Panc1 (cell line): ENCODE data around the gene CLMN. TPM values are rescaled to one million over a fixed set of nuclear protein-coding genes. Genes with fewer than 3 reads are reported as not detected.

ENCODE experiments used
- ATAC-seq: fragments of 200-7000 bp; cut with Tn5 transposase; 2 replicates; pipeline ENCODE4 v1.9.1; 2020; ENCODE audit warnings: mild to moderate bottlenecking, moderate library complexity
- BruUV-seq: library from RNA; stranded (reverse); fragments of 400-500 nt; replicated peaks from 2 replicates; lab custom pipeline; 2021; lab: Mats Ljungman, UMichigan
- CTCF ChIA-PET: fragments of 300-600 bp; sonication (Branson Sonifier 250); formaldehyde crosslinking; loops from one replicate; lab custom pipeline; 2022; ENCODE audit warnings: antibody characterized with exemption; lab: Charles Lee
- POLR2A ChIA-PET: fragments of 300-600 bp; sonication (Branson Sonifier 250); formaldehyde crosslinking; loops from one replicate; lab custom pipeline; 2022; ENCODE audit warnings: antibody characterized with exemption; lab: Charles Lee
- DNase-seq: peaks from one replicate; pipeline ENCODE4 v3.0.0-alpha.2; 2010; ENCODE audit warnings: low read depth, low spot score
- H3K27ac ChIP-seq: 2 replicates; pipeline ENCODE4 v1.5.1; 2011; ENCODE audit warnings: mild to moderate bottlenecking, low read length, inconsistent platforms
- H3K27me3 ChIP-seq: fragments of 200-500 bp; sonication (Bioruptor generic); 2 replicates; pipeline ENCODE4 v1.6.0; 2014; ENCODE audit warnings: low read length, inconsistent platforms; ENCODE audit not compliant: control insufficient read depth, insufficient read depth
- H3K36me3 ChIP-seq: fragments of 200-500 bp; sonication (Bioruptor generic); 2 replicates; pipeline ENCODE4 v1.5.1; 2014; ENCODE audit warnings: inconsistent platforms, mild to moderate bottlenecking, low read length, moderate library complexity; ENCODE audit not compliant: control insufficient read depth, insufficient read depth
- H3K4me1 ChIP-seq: 2 replicates; pipeline ENCODE4 v1.5.1; 2011; ENCODE audit warnings: inconsistent platforms, mild to moderate bottlenecking, low read length, moderate library complexity; ENCODE audit not compliant: control insufficient read depth, insufficient read depth
- H3K4me3 ChIP-seq, 2 experiments: 2 replicates each; pipeline ENCODE4 v1.5.1; 2011 to 2012; ENCODE audit warnings: low read depth in 2 of 2, low read length in 2 of 2, mild to moderate bottlenecking in 2 of 2, inconsistent platforms in 1 of 2, moderate library complexity in 1 of 2
- H3K9me3 ChIP-seq: fragments of 200-500 bp; sonication (Bioruptor generic); 2 replicates; pipeline ENCODE4 v1.5.1; 2014; ENCODE audit warnings: low read depth, mild to moderate bottlenecking, inconsistent platforms, low read length, moderate library complexity; ENCODE audit not compliant: control insufficient read depth, insufficient read depth
- CTCF ChIP-seq: fragments of 450-650 bp; IDR thresholded peaks from 2 replicates; pipeline ENCODE4 v1.5.1; 2017; ENCODE audit warnings: mild to moderate bottlenecking
- POLR2AphosphoS5 ChIP-seq: IDR thresholded peaks from 2 replicates; pipeline ENCODE4 v1.6.1; 2012; ENCODE audit warnings: mild to moderate bottlenecking, low read depth, low read length, moderate library complexity
- REST ChIP-seq, 2 experiments: IDR thresholded peaks; 2 replicates each; pipeline ENCODE4 v1.6.1; 2011 to 2012; ENCODE audit warnings: low read depth in 2 of 2, control low read depth in 1 of 2, low read length in 1 of 2, mild to moderate bottlenecking in 1 of 2, moderate library complexity in 1 of 2; ENCODE audit not compliant: insufficient read depth in 1 of 2
- SIN3A ChIP-seq: IDR thresholded peaks from 2 replicates; pipeline ENCODE4 v1.6.1; 2012; ENCODE audit warnings: low read depth, mild to moderate bottlenecking, low read length, moderate library complexity, borderline replicate concordance; ENCODE audit not compliant: insufficient read depth
- TCF7L2 ChIP-seq: IDR thresholded peaks from 2 replicates; pipeline ENCODE4 v1.6.1; 2011; ENCODE audit warnings: mild to moderate bottlenecking, low read depth, low read length, inconsistent platforms
- in situ Hi-C: cut with HindIII; loops from 2 replicates; pipeline ENCODE4 v1.10.0; 2016; ENCODE audit warnings: low sequenced_read_pairs, low pct_unique_long_range_greater_than_20kb
- intact Hi-C: fragments of 100-400 bp; cut with micrococcal nuclease; formaldehyde crosslinking; loops from one replicate; pipeline ENCODE4 v1.10.0; 2022; ENCODE audit not compliant: unreplicated experiment
- total RNA-seq: library from RNA; stranded (reverse); gene quantifications from one replicate; pipeline ENCODE4 v1.2.1, GENCODE V29; 2021; ENCODE audit not compliant: unreplicated experiment

Gene CLMN
- total RNA-seq, 1 experiment from 2014 or later, result 34.9 TPM

GRCh38 chr14:95341115-95341514, 21.4 kb upstream of the CLMN start:
- TF ChIP-seq SIN3A (no peak), REST (IDR thresholded peaks at IDR 0.05; ENCODE audit: insufficient read depth in 1 of 2, low read depth in 2 of 2, low read length in 1 of 2) (no peak), TCF7L2 (no peak), POLR2AphosphoS5 (no peak), CTCF (no peak)
- Histone ChIP-seq H3K27ac (no peak overlapping the region), H3K4me1 (no peaks in the 10 kb centered on the region), H3K36me3 (no peaks in the 10 kb centered on the region), H3K9me3 (no peaks in the 10 kb centered on the region), H3K27me3 (no peaks in the 10 kb centered on the region), H3K4me3 (no peak overlapping the region)
- BruUV-seq, result no TSS peak
- DNase-seq (no peak), ATAC-seq (no peak)
- in situ Hi-C loops, result no loop called here
- ChIA-PET CTCF (no interaction called here), POLR2A (no interaction called here)
- intact Hi-C loops, result no loop called here

GRCh38 chr14:95340201-95340697, 20.5 kb upstream of the CLMN start:
- DNase-seq, result no peak
- no peaks in the 10 kb centered on the region for H3K9me3 ChIP-seq
- no peaks in the 10 kb centered on the region for H3K36me3 ChIP-seq
- POLR2A ChIA-PET, result no interaction called here
- no peaks in the 10 kb centered on the region for H3K4me1 ChIP-seq
- CTCF ChIA-PET, result no interaction called here
- ATAC-seq, result no peak
- intact Hi-C loops (no loop called here), in situ Hi-C loops (no loop called here)
- no TSS peak for BruUV-seq
- H3K27me3 ChIP-seq, result no peaks in the 10 kb centered on the region
- H3K4me3 ChIP-seq, result no peak overlapping the region
- TF ChIP-seq SIN3A, result no peak
- no peak for TF ChIP-seq CTCF
- no peak for TF ChIP-seq REST (IDR thresholded peaks at IDR 0.05; ENCODE audit: insufficient read depth in 1 of 2, low read depth in 2 of 2, low read length in 1 of 2)
- TF ChIP-seq TCF7L2, result no peak
- no peak for TF ChIP-seq POLR2AphosphoS5
- no peak overlapping the region for H3K27ac ChIP-seq
